Colonic mucosa (tissue), 4 donors: ENCODE data around the gene CLGN. TPM values are rescaled to one million over a fixed set of nuclear protein-coding genes. Genes with fewer than 3 reads are reported as not detected.

Experiments used
- DNase-seq: peaks from one replicate; pipeline ENCODE4 v3.0.0-alpha.2; 2020
- H3K27ac ChIP-seq: fragments of 200-600 bp; one replicate; pipeline ENCODE4 v1.8.0; 2021
- H3K27me3 ChIP-seq: fragments of 200-600 bp; one replicate; pipeline ENCODE4 v1.8.0; 2021
- H3K36me3 ChIP-seq: fragments of 200-600 bp; one replicate; pipeline ENCODE4 v1.8.0; 2021
- H3K4me1 ChIP-seq: fragments of 200-600 bp; one replicate; pipeline ENCODE4 v1.8.0; 2021; ENCODE audit warnings: mild to moderate bottlenecking
- H3K4me3 ChIP-seq: fragments of 200-600 bp; one replicate; pipeline ENCODE4 v1.8.0; 2021
- H3K9ac ChIP-seq, 2 donors: one replicate each; pipeline ENCODE4 v1.7.0; 2013; ENCODE audit warnings: control low read depth in 2 of 2, low read depth in 2 of 2, low read length in 2 of 2
- H3K9me3 ChIP-seq: fragments of 200-600 bp; one replicate; pipeline ENCODE4 v1.8.0; 2021
- CTCF ChIP-seq: fragments of 200-600 bp; IDR thresholded peaks from one replicate; pipeline ENCODE4 v1.8.0; 2022; ENCODE audit warnings: antibody characterized with exemption, mild to moderate bottlenecking
- intact Hi-C: fragments of 100-400 bp; cut with DNase I; formaldehyde crosslinking; loops from one replicate; pipeline ENCODE4 v1.14.1; 2022
- total RNA-seq, 2 donors: library from RNA; stranded (reverse); fragmentation: NEBNext Ultra II Directional in 1 of 2; extraction: Animal tissue kit (Norgen Biotek cat#: 25700) in 1 of 2; gene quantifications; one replicate each; pipeline ENCODE4 v1.2.1, GENCODE V29; 2021
- donor health status: healthy.
- donor health status: DM: no; HTN: no; CAD: no.
- donor health status: DM: no; HTN: no; CAD: no.

The CLGN gene
- total RNA-seq, 2 donors from 2014 or later: 0.25 to 0.40 TPM

GRCh38 chr4:140357868-140358267 lies 69.6 kb downstream of the CLGN start:
- no peak overlapping the region for H3K4me3 ChIP-seq
- H3K9me3 ChIP-seq: no peaks in the 10 kb centered on the region
- intact Hi-C loops: loop anchor here (10.0 kb wide), 1 partner anchor 257 kb away; no protein-coding TSS in a partner anchor
- DNase-seq: no peak
- no peaks in the 10 kb centered on the region for H3K27me3 ChIP-seq
- H3K36me3 ChIP-seq: no peaks in the 10 kb centered on the region
- no peak overlapping the region for H3K27ac ChIP-seq
- H3K4me1 ChIP-seq: no peaks in the 10 kb centered on the region
- TF ChIP-seq CTCF: no peak
- no peak overlapping the region for H3K9ac ChIP-seq

- intact Hi-C loops: loop anchor here (10.0 kb wide), 1 partner anchor 260 kb away; no protein-coding TSS in a partner anchor
- no peaks in the 10 kb centered on the region for H3K9me3 ChIP-seq
Observed at GRCh38 chr4:140355288-140355687, 72.2 kb downstream of the CLGN start.

GRCh38 chr4:140353786-140354185 lies 73.7 kb downstream of the CLGN start:
- no peak for TF ChIP-seq CTCF
- Histone ChIP-seq H3K4me1 (no peaks in the 10 kb centered on the region), H3K36me3 (no peaks in the 10 kb centered on the region), H3K27ac (no peak overlapping the region), H3K27me3 (no peaks in the 10 kb centered on the region), H3K4me3 (no peak overlapping the region), H3K9ac (no peak overlapping the region), H3K9me3 (no peaks in the 10 kb centered on the region)
- no peak for DNase-seq
- intact Hi-C loops: loop anchor here (10.0 kb wide), 1 partner anchor 261 kb away; no protein-coding TSS in a partner anchor

More at GRCh38 chr4:140355288-140355687, 72.2 kb downstream of the CLGN start:
- no peak overlapping the region for H3K9ac ChIP-seq
- no peak for TF ChIP-seq CTCF
- no peak overlapping the region for H3K4me3 ChIP-seq
- H3K4me1 ChIP-seq: no peaks in the 10 kb centered on the region
- no peaks in the 10 kb centered on the region for H3K27me3 ChIP-seq
- no peaks in the 10 kb centered on the region for H3K36me3 ChIP-seq
- no peak overlapping the region for H3K27ac ChIP-seq
- DNase-seq: no peak

- no peak for DNase-seq
- Histone ChIP-seq H3K4me3 (no peak overlapping the region), H3K36me3 (no peaks in the 10 kb centered on the region), H3K9ac (no peak overlapping the region), H3K27ac (no peak overlapping the region), H3K27me3 (no peaks in the 10 kb centered on the region), H3K9me3 (no peaks in the 10 kb centered on the region), H3K4me1 (no peaks in the 10 kb centered on the region)
- no peak for TF ChIP-seq CTCF
- intact Hi-C loops: loop anchor here (10.0 kb wide), 1 partner anchor 263 kb away; no protein-coding TSS in a partner anchor
Observed at GRCh38 chr4:140351093-140352075, 76.1 kb downstream of the CLGN start.

- Histone ChIP-seq H3K4me3 (no peak overlapping the region), H3K9ac (no peak overlapping the region), H3K27me3 (no peaks in the 10 kb centered on the region), H3K36me3 (no peaks in the 10 kb centered on the region), H3K9me3 (no peaks in the 10 kb centered on the region), H3K4me1 (no peaks in the 10 kb centered on the region), H3K27ac (no peak overlapping the region)
- TF ChIP-seq CTCF: no peak
- intact Hi-C loops: loop anchor here (10.0 kb wide), 1 partner anchor 265 kb away; no protein-coding TSS in a partner anchor
- DNase-seq: no peak
Observed at GRCh38 chr4:140349816-140350215, 77.6 kb downstream of the CLGN start.
